Cardiac fibroblast (primary cell): Measurements from ENCODE around the gene MRTFB.

Experiments
- DNase-seq, 2 donors: peaks; one replicate each; pipeline versions ENCODE4 v3.0.0 to v3.0.0-alpha.2; 2010; ENCODE audit warnings: low read depth in 2 of 2
- H3K4me3 ChIP-seq, 2 donors: replicated peaks in 1 of 2; 1 replicate in 1 of 2; 2 replicates in 1 of 2; pipeline ENCODE4 v1.5.1; 2011; ENCODE audit warnings: low read depth in 2 of 2, low read length in 2 of 2, mild to moderate bottlenecking in 2 of 2, moderate library complexity in 1 of 2
- CTCF ChIP-seq: IDR thresholded peaks from one replicate; pipeline ENCODE4 v1.5.1; 2011; ENCODE audit warnings: low read depth, mild to moderate bottlenecking, low read length, inconsistent platforms

The MRTFB gene

GRCh38 chr16:14139872-14140271 is 68.8 kb downstream of the MRTFB start:
- H3K4me3 ChIP-seq, result no peak overlapping the region
- no peak for DNase-seq
- TF ChIP-seq CTCF, result no peak

DNA sequence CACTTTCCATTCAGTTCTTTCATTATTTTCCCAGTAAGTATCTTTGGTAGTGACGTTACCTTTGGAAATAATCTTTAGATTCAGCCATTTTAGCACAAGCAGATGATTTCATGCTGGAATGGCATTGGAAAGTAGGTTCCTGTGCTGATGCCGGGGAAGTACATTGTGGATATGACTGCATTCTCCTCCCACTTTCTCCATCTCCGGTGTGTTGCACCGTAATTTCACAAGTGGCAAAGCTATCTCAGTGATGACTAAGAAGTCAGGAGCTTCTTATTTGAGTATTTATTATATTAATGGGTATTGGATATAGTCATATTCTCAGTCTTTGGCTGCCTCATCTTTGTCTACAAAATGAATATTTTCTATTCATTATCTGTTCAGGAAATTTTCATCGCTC is 69.8 kb downstream of the MRTFB start:
- H3K4me3 ChIP-seq, result no peak overlapping the region
- peak in 1 of 2 donors; percentile 42 for DNase-seq
- TF ChIP-seq CTCF, result no peak

DNA sequence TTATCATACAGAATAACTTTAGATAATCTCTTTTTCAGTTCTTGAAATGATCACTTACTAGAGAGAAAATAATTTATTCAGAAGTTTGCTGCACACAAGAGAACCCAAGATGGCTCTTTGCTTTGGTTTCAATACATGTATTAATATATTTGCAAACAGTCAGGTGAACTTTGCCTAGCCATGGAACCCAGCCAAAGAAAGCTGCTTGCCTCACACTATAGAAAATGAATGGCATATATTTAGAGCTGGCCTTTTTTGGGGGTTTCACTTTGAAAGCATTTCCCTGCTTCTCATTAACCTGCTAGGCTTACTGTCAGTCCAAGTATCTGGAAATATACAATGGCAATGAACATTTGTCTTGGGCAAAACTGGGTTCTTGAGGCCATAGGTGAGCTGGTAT is 75.3 kb downstream of the MRTFB start:
- no peak overlapping the region for H3K4me3 ChIP-seq
- peak in 1 of 2 donors; percentile 9 for DNase-seq
- no peak for TF ChIP-seq CTCF

GRCh38 chr16:14148016-14148415 is 76.9 kb downstream of the MRTFB start:
- TF ChIP-seq CTCF, result no peak
- H3K4me3 ChIP-seq, result no peak overlapping the region
- DNase-seq, result no peak

DNA sequence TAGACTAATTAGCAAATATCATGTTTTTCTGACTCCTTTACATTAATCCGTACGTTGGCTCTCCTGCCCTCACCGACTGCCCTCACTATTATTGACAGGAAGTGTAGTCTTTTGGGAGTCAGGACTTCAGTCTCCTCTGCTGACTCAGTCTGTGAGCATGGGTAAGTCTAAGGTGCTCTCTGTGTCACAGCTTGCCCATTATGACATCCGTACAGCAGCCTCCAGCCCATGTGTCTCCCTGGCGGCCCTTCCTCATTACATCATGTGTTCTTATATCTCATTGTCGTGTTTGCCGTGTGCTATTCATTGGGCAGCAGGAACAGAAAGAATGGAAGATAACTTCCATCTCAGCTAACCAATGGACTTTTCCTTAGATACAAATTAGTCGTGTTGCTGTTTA is 77.5 kb downstream of the MRTFB start:
- peak; percentile 5 to 73 for DNase-seq
- no peak for TF ChIP-seq CTCF
- no peak overlapping the region for H3K4me3 ChIP-seq

DNA sequence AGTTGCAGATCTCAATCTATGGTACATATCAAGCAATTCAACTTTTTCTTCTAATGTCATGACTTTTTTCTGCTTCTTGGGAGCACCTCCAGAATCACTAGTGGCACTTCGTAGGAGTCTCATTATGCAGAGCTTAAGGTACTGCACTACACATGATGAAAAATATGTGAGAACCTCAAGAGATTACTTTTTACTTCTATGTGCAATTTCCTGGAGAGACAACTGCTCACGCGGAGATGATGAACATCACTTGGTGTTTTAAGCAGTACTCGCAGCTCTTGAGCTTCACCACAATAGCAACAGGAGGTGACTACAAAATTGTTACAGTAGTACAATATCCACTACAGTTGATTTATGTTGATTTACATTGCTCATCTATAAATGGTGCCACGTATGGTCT is 79.7 kb downstream of the MRTFB start:
- TF ChIP-seq CTCF, result no peak
- peak in 1 of 2 donors; percentile 57 for DNase-seq

GRCh38 chr16:14151256-14152030 is 80.3 kb downstream of the MRTFB start:
- peak; percentile 72 to 89 for DNase-seq
- H3K4me3 ChIP-seq, result no peak overlapping the region
- TF ChIP-seq CTCF, result no peak

More for the DNA sequence above, 79.7 kb downstream of the MRTFB start:
- H3K4me3 ChIP-seq, result no peak overlapping the region
